ENCODE results near the gene MEIS1. TPM values are rescaled to one million over a fixed set of nuclear protein-coding genes. Genes with fewer than 3 reads are reported as not detected.

The MEIS1 gene
- total RNA-seq, 3 donors from 2014 or later, result 23.2 to 196 (median 33.4) TPM

DNA sequence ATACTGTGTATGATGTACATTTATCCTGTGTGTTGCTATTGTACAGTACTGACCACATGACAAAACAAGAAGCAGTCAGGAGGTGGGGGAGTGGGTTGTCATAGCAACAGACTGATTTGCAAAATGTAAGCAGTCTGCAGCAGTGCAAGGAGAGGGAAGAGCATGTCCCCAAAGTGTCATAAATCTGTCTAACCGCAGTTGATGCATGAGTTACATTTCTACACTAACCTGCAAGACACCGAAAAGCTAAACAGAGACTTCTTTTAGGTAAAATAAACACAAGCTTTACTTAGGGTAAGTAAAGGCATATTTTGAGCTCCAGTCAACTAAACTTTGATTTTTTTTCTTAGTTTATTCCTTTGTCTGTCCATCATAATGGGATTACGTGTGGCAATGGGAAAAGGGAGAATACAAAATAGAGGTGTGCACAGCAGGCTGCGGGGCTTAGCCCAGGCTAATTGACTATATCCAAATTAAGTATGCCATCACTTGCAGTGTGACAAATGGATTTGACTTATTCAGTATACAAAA is 134.5 kb downstream of the MEIS1 start:
- TF ChIP-seq, protein P1, sequence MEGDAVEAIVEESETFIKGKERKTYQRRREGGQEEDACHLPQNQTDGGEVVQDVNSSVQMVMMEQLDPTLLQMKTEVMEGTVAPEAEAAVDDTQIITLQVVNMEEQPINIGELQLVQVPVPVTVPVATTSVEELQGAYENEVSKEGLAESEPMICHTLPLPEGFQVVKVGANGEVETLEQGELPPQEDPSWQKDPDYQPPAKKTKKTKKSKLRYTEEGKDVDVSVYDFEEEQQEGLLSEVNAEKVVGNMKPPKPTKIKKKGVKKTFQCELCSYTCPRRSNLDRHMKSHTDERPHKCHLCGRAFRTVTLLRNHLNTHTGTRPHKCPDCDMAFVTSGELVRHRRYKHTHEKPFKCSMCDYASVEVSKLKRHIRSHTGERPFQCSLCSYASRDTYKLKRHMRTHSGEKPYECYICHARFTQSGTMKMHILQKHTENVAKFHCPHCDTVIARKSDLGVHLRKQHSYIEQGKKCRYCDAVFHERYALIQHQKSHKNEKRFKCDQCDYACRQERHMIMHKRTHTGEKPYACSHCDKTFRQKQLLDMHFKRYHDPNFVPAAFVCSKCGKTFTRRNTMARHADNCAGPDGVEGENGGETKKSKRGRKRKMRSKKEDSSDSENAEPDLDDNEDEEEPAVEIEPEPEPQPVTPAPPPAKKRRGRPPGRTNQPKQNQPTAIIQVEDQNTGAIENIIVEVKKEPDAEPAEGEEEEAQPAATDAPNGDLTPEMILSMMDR (IDR thresholded peaks at IDR 0.05), result no peak
- Histone ChIP-seq H3K4me1 (ENCODE audit: low read depth) (no peaks in the 10 kb centered on the region), H3K9me3 (no peaks in the 10 kb centered on the region), H3K36me3 (ENCODE audit: low read depth) (no peaks in the 10 kb centered on the region), H3K4me3 (no peak overlapping the region)
- ATAC-seq, result no peak
- DNase-seq, result no peak
- intact Hi-C loops (cut with DNase I, micrococcal nuclease), result no loop called here

DNA sequence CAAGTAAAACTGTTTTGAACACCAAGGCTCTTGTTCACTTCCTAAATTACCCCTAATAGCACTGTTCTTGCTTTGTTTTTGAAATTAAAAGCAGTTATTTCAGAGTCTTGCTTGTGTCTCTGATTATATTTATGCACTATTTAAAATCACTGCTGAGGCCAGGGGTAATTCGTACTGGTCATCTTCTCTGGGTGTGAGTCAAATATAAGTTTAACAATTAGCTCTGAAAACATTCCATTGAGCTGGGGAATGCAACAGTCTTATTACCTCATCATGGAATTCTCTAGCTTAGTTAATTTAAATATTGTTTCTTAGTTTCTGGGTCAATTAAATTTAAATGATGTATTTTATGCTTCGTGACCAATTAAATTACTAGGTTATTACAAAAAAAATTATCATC is 135.0 kb downstream of the MEIS1 start:
- H3K36me3 ChIP-seq (ENCODE audit: low read depth), result no peaks in the 10 kb centered on the region
- DNase-seq, result no peak
- no peaks in the 10 kb centered on the region for H3K4me1 ChIP-seq (ENCODE audit: low read depth)
- intact Hi-C loops (cut with DNase I, micrococcal nuclease), result loop anchor here (10.0 kb wide), 2 partner anchors 135 to 1085 kb away; partner anchors contain the start of gene MEIS1 (in 1 of the 2)
- H3K4me3 ChIP-seq, result no peak overlapping the region
- ATAC-seq, result no peak
- H3K9me3 ChIP-seq, result no peaks in the 10 kb centered on the region
- TF ChIP-seq, protein P1 (IDR thresholded peaks at IDR 0.05), result no peak

DNA sequence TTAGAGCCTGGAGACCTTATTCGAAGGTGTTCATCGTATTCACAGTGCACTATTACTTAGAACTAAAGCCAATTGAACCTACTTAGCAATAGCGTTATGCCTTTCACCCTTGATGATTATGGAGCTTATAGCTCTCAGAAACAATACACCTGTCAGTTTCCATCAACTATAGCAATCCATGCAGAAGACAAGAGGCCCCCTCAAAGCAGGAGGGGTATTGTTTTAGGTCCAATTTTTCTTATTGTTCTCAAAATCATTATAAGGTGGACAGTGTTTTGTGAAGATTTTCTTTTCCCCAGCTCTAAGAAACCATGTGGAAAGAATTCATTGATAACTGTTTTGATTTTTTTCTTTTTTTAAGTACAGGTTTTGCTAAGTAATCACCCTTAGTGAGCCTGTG is 135.5 kb downstream of the MEIS1 start:
- no peaks in the 10 kb centered on the region for H3K36me3 ChIP-seq (ENCODE audit: low read depth)
- intact Hi-C loops (cut with DNase I, micrococcal nuclease), result loop anchor here (10.0 kb wide), 2 partner anchors 136 to 1084 kb away; partner anchors contain the start of gene MEIS1 (in 1 of the 2)
- no peak overlapping the region for H3K4me3 ChIP-seq
- H3K4me1 ChIP-seq (ENCODE audit: low read depth), result no peaks in the 10 kb centered on the region
- TF ChIP-seq, protein P1 (IDR thresholded peaks at IDR 0.05), result no peak
- no peak for DNase-seq
- no peak for ATAC-seq
- H3K9me3 ChIP-seq, result no peaks in the 10 kb centered on the region

DNA sequence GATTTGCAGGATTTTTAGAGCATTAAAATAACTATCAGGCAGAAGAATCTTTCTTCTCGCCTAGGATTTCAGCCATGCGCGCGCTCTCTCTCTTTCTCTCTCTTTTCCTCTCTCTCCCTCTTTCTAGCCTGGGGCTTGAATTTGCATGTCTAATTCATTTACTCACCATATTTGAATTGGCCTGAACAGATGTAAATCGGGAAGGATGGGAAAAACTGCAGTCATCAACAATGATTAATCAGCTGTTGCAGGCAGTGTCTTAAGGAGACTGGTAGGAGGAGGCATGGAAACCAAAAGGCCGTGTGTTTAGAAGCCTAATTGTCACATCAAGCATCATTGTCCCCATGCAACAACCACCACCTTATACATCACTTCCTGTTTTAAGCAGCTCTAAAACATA is 137.0 kb downstream of the MEIS1 start:
- ATAC-seq (no peak), DNase-seq (no peak)
- intact Hi-C loops (cut with DNase I, micrococcal nuclease), result loop anchor here (10.0 kb wide), 2 partner anchors 137 to 1083 kb away; partner anchors contain the start of gene MEIS1 (in 1 of the 2)
- no peaks in the 10 kb centered on the region for H3K36me3 ChIP-seq (ENCODE audit: low read depth)
- TF ChIP-seq, protein P1 (IDR thresholded peaks at IDR 0.05), result no peak
- no peak overlapping the region for H3K4me3 ChIP-seq
- peaks cover 11% of the 10 kb centered on the region for H3K4me1 ChIP-seq (ENCODE audit: low read depth)
- H3K9me3 ChIP-seq, result no peaks in the 10 kb centered on the region

DNA sequence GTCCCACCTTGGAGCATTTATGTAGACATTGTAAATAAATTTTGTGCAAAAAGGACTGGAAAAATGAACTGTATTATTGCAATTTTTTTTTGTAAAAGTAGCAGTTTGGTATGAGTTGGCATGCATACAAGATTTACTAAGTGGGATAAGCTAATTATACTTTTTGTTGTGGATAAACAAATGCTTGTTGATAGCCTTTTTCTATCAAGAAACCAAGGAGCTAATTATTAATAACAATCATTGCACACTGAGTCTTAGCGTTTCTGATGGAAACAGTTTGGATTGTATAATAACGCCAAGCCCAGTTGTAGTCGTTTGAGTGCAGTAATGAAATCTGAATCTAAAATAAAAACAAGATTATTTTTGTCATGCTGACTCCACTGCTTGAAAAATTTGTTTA is 137.5 kb downstream of the MEIS1 start:
- TF ChIP-seq, protein P1 (IDR thresholded peaks at IDR 0.05), result no peak
- intact Hi-C loops (cut with DNase I, micrococcal nuclease), result loop anchor here (10.0 kb wide), 2 partner anchors 138 to 1082 kb away; partner anchors contain the start of gene MEIS1 (in 1 of the 2)
- DNase-seq, result no peak
- Histone ChIP-seq H3K36me3 (ENCODE audit: low read depth) (no peaks in the 10 kb centered on the region), H3K4me1 (ENCODE audit: low read depth) (peaks cover 12% of the 10 kb centered on the region), H3K4me3 (no peak overlapping the region), H3K9me3 (no peaks in the 10 kb centered on the region)
- ATAC-seq, result no peak
